GM12875 (cell line): ENCODE measurements around the gene C7orf33.

Experiments used
- H3K4me3 ChIP-seq: one replicate; pipeline ENCODE4 v1.5.1; 2011; ENCODE audit warnings: low read depth, low read length, control low read depth
- CTCF ChIP-seq: IDR thresholded peaks from 2 replicates; pipeline ENCODE4 v1.5.1; 2011; ENCODE audit warnings: low read depth, mild to moderate bottlenecking, control low read depth, inconsistent platforms, low read length, moderate library complexity, borderline replicate concordance; ENCODE audit not compliant: insufficient read depth

C7orf33 gene

GRCh38 chr7:148590471-148590870 lies at the start of gene C7orf33:
C7orf33 (plus strand) TSS chr7:148590766; CDS start chr7:148590926, 160 bp downstream.
- no peak for TF ChIP-seq CTCF
- H3K4me3 ChIP-seq: no peak within 1 kb of the TSS

- no peak overlapping the region for H3K4me3 ChIP-seq
- no peak for TF ChIP-seq CTCF
Observed at GRCh38 chr7:148541891-148542504, 48.6 kb upstream of the C7orf33 start.

GRCh38 chr7:148543302-148543701 lies 47.3 kb upstream of the C7orf33 start:
- no peak overlapping the region for H3K4me3 ChIP-seq
- no peak for TF ChIP-seq CTCF

GRCh38 chr7:148545172-148545571 lies 45.4 kb upstream of the C7orf33 start:
- TF ChIP-seq CTCF: no peak
- H3K4me3 ChIP-seq: no peak overlapping the region

- no peak for TF ChIP-seq CTCF
- H3K4me3 ChIP-seq: no peak overlapping the region
Observed at GRCh38 chr7:148545932-148546331, 44.6 kb upstream of the C7orf33 start.

GRCh38 chr7:148546857-148547256 lies 43.7 kb upstream of the C7orf33 start:
- no peak for TF ChIP-seq CTCF
- no peak overlapping the region for H3K4me3 ChIP-seq

GRCh38 chr7:148547951-148548350 lies 42.6 kb upstream of the C7orf33 start:
- TF ChIP-seq CTCF: no peak
- H3K4me3 ChIP-seq: no peak overlapping the region
